NCI-H510A treated with DMSO at 0.1 percent for 48 hours (cell line): ENCODE results near the gene TMPO.
"Not testable (repeated sequence)": the region's sequence is repeated elsewhere in the genome, so short reads cannot be mapped to it uniquely, and the experiment has no call there.

Experiments used
- DNase-seq: peaks from one replicate; lab custom pipeline; 2025; lab: John Stamatoyannopoulos, UW

TMPO gene

GRCh38 chr12:98515287-98516110 is at the start of gene TMPO:
TSS of gene TMPO (plus strand) at chr12:98515590. CDS start at chr12:98515868, 278 bp downstream.
- peak; percentile 88 for DNase-seq

- DNase-seq = no peak
Measured at GRCh38 chr12:98465950-98466602, 49.3 kb upstream of the TMPO start.

GRCh38 chr12:98466640-98467400 is 48.6 kb upstream of the TMPO start:
- no peak for DNase-seq

GRCh38 chr12:98469109-98469508 is 46.3 kb upstream of the TMPO start:
- no peak for DNase-seq

- no peak for DNase-seq
Measured at GRCh38 chr12:98470469-98471082, 44.8 kb upstream of the TMPO start.

- DNase-seq = no peak
Measured at GRCh38 chr12:98471085-98471484, 44.3 kb upstream of the TMPO start.

GRCh38 chr12:98475565-98475908 is 39.9 kb upstream of the TMPO start:
- DNase-seq = no peak

- no peak for DNase-seq
Measured at GRCh38 chr12:98478606-98479005, 36.8 kb upstream of the TMPO start.

GRCh38 chr12:98483621-98484503 is 31.5 kb upstream of the TMPO start:
- DNase-seq = no peak

GRCh38 chr12:98485792-98486340 is 29.5 kb upstream of the TMPO start:
- no peak for DNase-seq

- not testable (repeated sequence) for DNase-seq
Measured at GRCh38 chr12:98488416-98488815, 27.0 kb upstream of the TMPO start.

GRCh38 chr12:98489176-98489575 is 26.2 kb upstream of the TMPO start:
- no peak for DNase-seq

- DNase-seq = peak; percentile 77
Measured at GRCh38 chr12:98490501-98491453, 24.6 kb upstream of the TMPO start.

GRCh38 chr12:98492580-98493140 is 22.7 kb upstream of the TMPO start:
- no peak for DNase-seq

GRCh38 chr12:98501266-98501629 is 14.1 kb upstream of the TMPO start:
- DNase-seq = not testable (repeated sequence)

GRCh38 chr12:98503342-98503591 is 12.1 kb upstream of the TMPO start:
- peak; percentile 96 for DNase-seq

GRCh38 chr12:98503592-98504367 is 11.6 kb upstream of the TMPO start:
- peak; percentile 96 for DNase-seq

- DNase-seq = no peak
Measured at GRCh38 chr12:98504368-98504617, 11.1 kb upstream of the TMPO start.

- DNase-seq = no peak
Measured at GRCh38 chr12:98509063-98509462, 6.3 kb upstream of the TMPO start.
